Karpas-422 (cell line): ENCODE measurements around the gene ITGB2. TPM values are rescaled to one million over a fixed set of nuclear protein-coding genes. Genes with fewer than 3 reads are reported as not detected.

Source experiments
- DNase-seq: peaks from one replicate; pipeline ENCODE4 v3.0.0-alpha.2; 2015
- H2AFZ ChIP-seq: fragments of 200-600 bp; sonication (generic); 2 replicates; pipeline ENCODE4 v1.6.1; 2014; ENCODE audit warnings: antibody characterized with exemption, low read length, mixed read lengths
- H3K27ac ChIP-seq: fragments of 200-600 bp; sonication (generic); 2 replicates; pipeline ENCODE4 v1.5.1; 2014; ENCODE audit warnings: mild to moderate bottlenecking, low read length, moderate library complexity
- H3K27me3 ChIP-seq: fragments of 200-600 bp; sonication (generic); 2 replicates; pipeline ENCODE4 v1.6.1; 2014; ENCODE audit warnings: low read length, mixed read lengths
- H3K36me3 ChIP-seq: fragments of 200-600 bp; sonication (generic); 2 replicates; pipeline ENCODE4 v1.6.1; 2014; ENCODE audit warnings: low read length, mixed read lengths; ENCODE audit not compliant: insufficient read depth
- H3K4me1 ChIP-seq: fragments of 200-600 bp; sonication (generic); 2 replicates; pipeline ENCODE4 v1.6.1; 2014; ENCODE audit warnings: mild to moderate bottlenecking, low read length, mixed read lengths
- H3K4me2 ChIP-seq: fragments of 200-600 bp; sonication (generic); 2 replicates; pipeline ENCODE4 v1.6.1; 2014; ENCODE audit warnings: low read length, low read depth, mild to moderate bottlenecking; ENCODE audit not compliant: poor library complexity, severe bottlenecking
- H3K4me3 ChIP-seq: fragments of 200-600 bp; sonication (generic); 2 replicates; pipeline ENCODE4 v1.5.1; 2014; ENCODE audit warnings: mild to moderate bottlenecking, antibody characterized with exemption, low read length, mixed read lengths
- H3K79me2 ChIP-seq: fragments of 200-600 bp; sonication (generic); 2 replicates; pipeline ENCODE4 v1.6.1; 2014; ENCODE audit warnings: mild to moderate bottlenecking, low read length, mixed read lengths
- H3K9ac ChIP-seq: fragments of 200-600 bp; sonication (generic); 2 replicates; pipeline ENCODE4 v1.6.0; 2014; ENCODE audit warnings: low read length
- H3K9me2 ChIP-seq: fragments of 200-600 bp; sonication (generic), shearing (Covaris generic); replicated peaks from 2 replicates; pipeline ENCODE4 v1.6.0; 2014; ENCODE audit warnings: mild to moderate bottlenecking, low read length, moderate library complexity; ENCODE audit not compliant: insufficient read depth
- H3K9me3 ChIP-seq: fragments of 300-700, 200-600 bp; sonication (generic); 2 replicates; pipeline ENCODE4 v1.6.1; 2014; ENCODE audit warnings: low read length, mixed read lengths
- H4K20me1 ChIP-seq: fragments of 200-600 bp; sonication (generic); 2 replicates; pipeline ENCODE4 v1.6.1; 2014; ENCODE audit warnings: mild to moderate bottlenecking, antibody characterized with exemption, low read length, low read depth; ENCODE audit not compliant: insufficient read depth
- total RNA-seq: library from RNA; depleted of rRNA; stranded (reverse); fragments of >200 nt; shearing (Covaris generic); gene quantifications from 2 replicates; pipeline ENCODE4 v1.2.3, GENCODE V29; 2014; ENCODE audit warnings: low replicate concordance

ITGB2 gene
- total RNA-seq, 1 experiment from 2014 or later, result 252 TPM

DNA sequence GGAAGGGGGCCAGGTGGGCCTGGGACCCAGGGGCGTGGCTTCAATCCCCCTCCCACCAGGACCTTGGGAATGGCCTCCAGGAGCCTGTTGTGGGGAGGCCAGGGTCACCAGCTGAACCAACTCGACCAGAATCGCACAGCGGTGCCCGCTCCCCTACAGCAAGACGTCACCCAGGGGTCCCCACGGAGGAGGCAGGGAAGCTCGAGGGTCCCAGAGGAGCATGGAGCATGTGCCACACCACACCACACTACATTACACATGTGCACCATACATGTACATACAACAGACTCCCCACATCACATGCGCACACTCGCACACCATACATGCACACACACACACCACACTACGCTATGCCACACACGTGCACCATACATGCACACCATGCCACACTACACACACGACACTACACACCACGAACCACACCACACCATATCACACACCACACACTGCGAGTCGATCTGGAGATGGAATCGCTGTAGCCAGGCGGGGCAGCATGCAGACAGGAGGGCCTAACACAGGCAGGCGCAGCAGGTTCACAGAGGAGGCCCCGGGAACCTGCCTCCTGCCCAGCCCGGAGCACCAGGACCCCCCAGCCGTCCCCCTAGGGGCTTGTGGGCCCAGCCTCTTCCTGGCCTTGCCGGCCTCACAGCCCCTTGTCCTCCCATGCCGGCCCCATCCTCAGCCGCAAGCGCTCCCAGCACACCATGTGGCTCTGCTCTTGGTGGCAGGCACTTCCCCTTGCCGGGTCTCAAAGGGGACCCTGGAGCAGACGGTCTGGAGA is 596 bp downstream of the ITGB2 start:
- Histone ChIP-seq H3K9me2 (no peaks in the 10 kb centered on the region), H3K4me1 (peaks cover 78% of the 10 kb centered on the region), H3K36me3 (peaks cover 5% of the 10 kb centered on the region; the same call in 1 of the 2 replicates), H4K20me1 (peaks cover 12% of the 10 kb centered on the region; the same call in 1 of the 2 replicates), H3K79me2 (peaks cover 71% of the 10 kb centered on the region), H3K9ac (peak overlapping the region; percentile 93), H3K9me3 (no peaks in the 10 kb centered on the region), H3K27ac (peak overlapping the region; percentile 96), H3K27me3 (no peaks in the 10 kb centered on the region), H2AFZ (no peak overlapping the region), H3K4me2 (peak overlapping the region; percentile 92), H3K4me3 (peak overlapping the region; percentile 94)
- DNase-seq, result peak; percentile 66

DNA sequence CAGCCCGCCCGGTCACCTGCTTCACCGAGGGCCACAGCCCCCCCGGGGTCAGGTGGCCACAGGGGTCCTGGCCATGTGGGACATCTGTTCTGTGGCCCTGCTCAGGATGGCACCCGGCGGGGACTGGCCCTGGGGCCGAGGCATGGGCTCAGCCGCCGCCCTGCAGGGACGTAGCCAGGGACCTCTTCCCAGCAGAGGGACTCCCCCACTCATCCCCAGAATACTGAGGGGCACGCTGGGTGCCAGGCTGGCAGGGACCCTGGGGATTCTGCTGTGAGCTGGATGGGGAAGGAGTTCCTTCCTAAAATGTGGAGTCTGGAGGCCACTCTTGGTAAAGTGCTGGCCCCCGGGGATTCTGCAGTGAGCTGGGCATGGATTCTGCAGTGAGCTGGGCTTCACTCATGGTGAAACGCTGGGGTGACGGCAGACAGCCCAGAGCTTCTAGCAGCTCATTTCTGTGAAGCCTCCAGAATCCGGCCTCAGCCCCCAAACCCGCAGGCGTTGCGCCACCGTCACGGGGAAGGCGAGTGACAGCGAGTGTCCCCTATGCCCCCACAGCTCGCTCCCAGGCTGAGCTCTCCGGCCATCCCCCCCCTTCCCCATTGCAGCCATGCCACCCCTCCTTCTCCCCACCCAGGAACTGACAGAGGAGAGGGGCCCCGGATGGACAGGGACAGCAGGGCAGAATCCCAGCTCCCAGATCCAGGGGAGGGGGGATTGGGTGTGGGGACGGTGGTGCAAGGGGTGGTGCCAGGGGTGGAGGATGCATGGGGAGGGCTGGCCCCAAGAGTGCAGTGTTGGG is 1.4 kb downstream of the ITGB2 start:
- DNase-seq, result no peak
- Histone ChIP-seq H3K79me2 (peaks cover 75% of the 10 kb centered on the region), H2AFZ (no peak overlapping the region), H3K27ac (peak overlapping the region; percentile 96), H3K4me2 (peak overlapping the region; percentile 92), H3K4me1 (peaks cover 78% of the 10 kb centered on the region), H3K36me3 (peaks cover 5% of the 10 kb centered on the region; the same call in 1 of the 2 replicates), H3K9me2 (no peaks in the 10 kb centered on the region), H3K27me3 (no peaks in the 10 kb centered on the region), H4K20me1 (peaks cover 12% of the 10 kb centered on the region; the same call in 1 of the 2 replicates), H3K9me3 (no peaks in the 10 kb centered on the region), H3K9ac (peak overlapping the region; percentile 93), H3K4me3 (peak overlapping the region; percentile 94)

DNA sequence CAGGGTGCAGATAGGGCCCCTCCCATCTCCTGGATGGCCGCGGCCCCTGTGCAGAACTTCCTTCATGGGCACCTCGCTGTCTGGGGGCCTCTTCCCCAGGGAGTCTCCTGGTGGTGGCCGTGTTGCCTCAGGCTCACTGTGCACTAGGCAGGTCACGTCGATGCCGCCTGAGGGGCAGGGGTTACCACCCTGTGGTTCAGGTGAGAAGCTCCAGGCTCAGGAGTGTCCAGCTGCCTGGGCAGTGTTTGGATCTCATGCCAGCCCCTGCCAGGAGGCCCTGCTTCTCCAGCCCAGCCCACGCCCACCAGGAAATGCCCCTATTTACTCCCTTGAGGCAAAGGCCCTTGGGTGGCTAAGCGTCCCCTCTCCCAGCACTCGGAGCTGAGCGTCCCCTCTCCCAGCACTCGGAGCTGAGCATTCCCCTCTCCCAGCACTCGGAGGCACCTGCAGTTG is 2.1 kb downstream of the ITGB2 start:
- Histone ChIP-seq H3K79me2 (peaks cover 82% of the 10 kb centered on the region), H3K4me3 (peak overlapping the region; percentile 94; the same call in 1 of the 2 replicates), H3K4me2 (peak overlapping the region; percentile 92), H3K36me3 (peaks cover 5% of the 10 kb centered on the region; the same call in 1 of the 2 replicates), H4K20me1 (peaks cover 12% of the 10 kb centered on the region; the same call in 1 of the 2 replicates), H3K27me3 (no peaks in the 10 kb centered on the region), H3K27ac (peak overlapping the region; percentile 96; the same call in 1 of the 2 replicates), H3K4me1 (peaks cover 81% of the 10 kb centered on the region), H2AFZ (no peak overlapping the region), H3K9me2 (no peaks in the 10 kb centered on the region), H3K9me3 (no peaks in the 10 kb centered on the region), H3K9ac (peak overlapping the region; percentile 93; the same call in 1 of the 2 replicates)
- DNase-seq, result no peak

DNA sequence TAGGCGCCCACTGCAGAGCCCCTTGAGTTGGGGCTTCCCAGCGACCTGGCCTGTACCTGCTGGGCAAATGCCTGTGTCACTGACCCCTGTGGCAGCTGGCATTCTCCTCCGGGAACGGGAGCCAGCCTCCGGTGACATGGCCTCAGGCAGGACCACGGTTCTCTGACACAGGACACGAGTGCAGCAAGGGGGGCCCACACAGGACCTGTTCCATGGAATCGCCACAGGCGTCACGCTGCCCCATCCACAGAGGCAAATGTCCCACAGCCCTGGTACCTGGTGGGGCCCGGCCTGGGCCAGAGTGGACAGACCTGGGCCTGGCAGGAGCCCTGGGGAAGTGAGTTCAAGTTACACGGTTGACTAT is 2.6 kb downstream of the ITGB2 start:
- Histone ChIP-seq H3K4me2 (peak overlapping the region; percentile 92), H3K9ac (peak overlapping the region; percentile 31; the same call in 1 of the 2 replicates), H3K27ac (peak overlapping the region; percentile 42; the same call in 1 of the 2 replicates), H2AFZ (no peak overlapping the region), H3K79me2 (peaks cover 87% of the 10 kb centered on the region), H3K9me3 (no peaks in the 10 kb centered on the region), H3K4me1 (peaks cover 81% of the 10 kb centered on the region), H3K27me3 (no peaks in the 10 kb centered on the region), H3K36me3 (peaks cover 5% of the 10 kb centered on the region; the same call in 1 of the 2 replicates), H3K4me3 (no peak overlapping the region), H4K20me1 (peaks cover 12% of the 10 kb centered on the region; the same call in 1 of the 2 replicates), H3K9me2 (no peaks in the 10 kb centered on the region)
- no peak for DNase-seq

DNA sequence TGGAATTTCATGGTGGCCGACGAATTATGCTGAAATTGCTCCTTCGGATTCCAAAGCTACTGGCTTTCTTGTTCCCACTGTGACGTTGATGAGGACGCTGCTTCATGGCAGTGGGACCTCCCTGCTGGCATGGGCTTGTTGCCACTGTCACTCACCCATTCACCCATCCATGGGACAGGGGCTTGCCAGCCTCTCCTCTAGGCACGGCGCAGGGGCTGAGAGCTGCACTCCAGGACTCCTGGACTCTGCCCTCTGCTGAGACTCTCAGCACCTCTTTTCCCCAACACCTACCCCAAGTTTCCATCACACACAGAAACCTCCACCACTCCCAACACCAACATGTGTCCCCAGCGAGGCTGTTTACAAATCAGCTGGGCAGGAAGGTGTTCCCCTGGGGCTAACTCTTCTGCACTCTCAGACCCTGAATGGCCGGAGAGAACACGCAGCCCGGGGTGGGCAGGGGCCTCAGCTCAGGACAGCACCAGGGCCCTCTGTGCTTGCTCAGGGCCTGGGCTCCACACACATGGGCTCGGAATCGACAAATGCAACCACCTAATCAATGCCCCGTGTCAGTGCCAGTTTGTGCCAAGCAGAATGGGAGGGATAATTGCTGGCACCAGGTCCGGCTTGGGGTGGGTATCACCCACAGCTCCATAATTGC is 3.1 kb downstream of the ITGB2 start:
- Histone ChIP-seq H2AFZ (no peak overlapping the region), H3K27me3 (no peaks in the 10 kb centered on the region), H3K4me2 (no peak overlapping the region), H3K9me3 (no peaks in the 10 kb centered on the region), H3K4me3 (no peak overlapping the region), H3K36me3 (peaks cover 5% of the 10 kb centered on the region; the same call in 1 of the 2 replicates), H3K27ac (peak overlapping the region; percentile 42; the same call in 1 of the 2 replicates), H3K9me2 (no peaks in the 10 kb centered on the region), H3K9ac (peak overlapping the region; percentile 31; the same call in 1 of the 2 replicates), H4K20me1 (peaks cover 12% of the 10 kb centered on the region; the same call in 1 of the 2 replicates), H3K4me1 (peaks cover 79% of the 10 kb centered on the region), H3K79me2 (peaks cover 82% of the 10 kb centered on the region)
- no peak for DNase-seq

DNA sequence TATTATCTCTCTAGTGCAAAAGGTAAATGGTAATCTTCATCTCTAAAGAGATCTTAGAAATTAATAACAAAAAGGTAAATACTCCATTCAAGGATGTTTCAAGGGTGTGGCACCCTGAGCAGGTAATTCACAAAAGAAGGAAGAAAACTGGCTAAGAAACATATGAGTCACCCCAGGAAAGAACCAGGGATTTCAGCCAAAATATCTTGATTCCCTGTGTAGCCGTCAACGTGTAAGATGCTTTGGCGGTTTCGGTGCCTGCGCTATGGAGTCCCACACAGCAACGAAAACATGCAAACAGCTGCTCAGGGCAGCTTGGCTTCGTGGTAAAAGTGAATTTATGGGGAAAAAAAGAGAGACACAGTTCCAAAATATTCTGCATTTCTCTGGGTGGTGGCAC is 3.7 kb downstream of the ITGB2 start:
- H3K4me2 ChIP-seq, result no peak overlapping the region
- peaks cover 5% of the 10 kb centered on the region; the same call in 1 of the 2 replicates for H3K36me3 ChIP-seq
- H3K9ac ChIP-seq, result no peak overlapping the region
- no peak for DNase-seq
- H3K4me3 ChIP-seq, result no peak overlapping the region
- peaks cover 79% of the 10 kb centered on the region for H3K4me1 ChIP-seq
- no peaks in the 10 kb centered on the region for H3K9me2 ChIP-seq
- H4K20me1 ChIP-seq, result peaks cover 12% of the 10 kb centered on the region; the same call in 1 of the 2 replicates
- peaks cover 81% of the 10 kb centered on the region for H3K79me2 ChIP-seq
- no peak overlapping the region for H3K27ac ChIP-seq
- no peaks in the 10 kb centered on the region for H3K9me3 ChIP-seq
- no peaks in the 10 kb centered on the region for H3K27me3 ChIP-seq
- H2AFZ ChIP-seq, result no peak overlapping the region

DNA sequence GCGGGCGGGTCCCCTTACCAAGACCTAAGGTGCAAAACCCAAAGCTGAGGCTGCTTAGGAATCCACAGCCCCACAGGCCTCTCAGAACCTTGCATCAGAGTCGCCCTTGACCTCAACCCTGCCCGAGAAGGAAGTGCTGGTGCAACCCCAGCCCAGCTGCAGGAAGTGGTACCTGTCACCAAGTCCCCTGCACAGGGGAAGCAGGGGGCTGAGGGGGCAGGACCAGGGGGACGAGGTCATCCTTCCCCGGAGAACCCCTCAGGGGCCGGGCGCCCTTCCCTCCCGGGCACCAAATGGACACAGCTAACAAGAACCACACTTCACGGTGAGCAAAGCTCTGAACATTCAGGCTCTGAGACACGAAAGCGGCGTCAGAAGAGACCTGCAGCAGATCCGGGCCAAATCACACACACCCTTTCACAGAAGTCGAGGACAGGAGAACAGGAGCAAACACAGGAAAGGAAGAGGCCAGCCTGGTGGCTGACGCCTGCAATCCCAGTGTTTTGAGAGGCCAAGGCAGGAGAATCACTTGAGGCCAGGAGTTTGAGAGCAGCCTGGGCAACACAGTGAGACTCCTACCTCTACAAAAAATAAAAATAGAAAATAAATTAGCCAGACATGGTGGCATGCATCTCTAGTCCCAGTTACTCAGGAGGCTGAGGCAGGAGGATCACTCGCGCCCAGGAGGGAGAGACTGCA is 6.4 kb downstream of the ITGB2 start:
- peak overlapping the region; percentile 69 for H3K4me2 ChIP-seq
- H3K9me3 ChIP-seq, result no peaks in the 10 kb centered on the region
- peaks cover 94% of the 10 kb centered on the region for H3K4me1 ChIP-seq
- H3K27me3 ChIP-seq, result no peaks in the 10 kb centered on the region
- H3K4me3 ChIP-seq, result peak overlapping the region; percentile 45; the same call in 1 of the 2 replicates
- peak; percentile 72 for DNase-seq
- peaks cover 11% of the 10 kb centered on the region; the same call in 1 of the 2 replicates for H4K20me1 ChIP-seq
- peak overlapping the region; percentile 83 for H3K27ac ChIP-seq
- H3K9ac ChIP-seq, result peak overlapping the region; percentile 70
- H3K9me2 ChIP-seq, result no peaks in the 10 kb centered on the region
- no peak overlapping the region for H2AFZ ChIP-seq
- H3K36me3 ChIP-seq, result peaks cover 9% of the 10 kb centered on the region; the same call in 1 of the 2 replicates
- H3K79me2 ChIP-seq, result peaks cover 64% of the 10 kb centered on the region
